Neutrophil (primary cell): ENCODE results near the gene MAP1S.

Experiments
- H3K27ac ChIP-seq: fragments of 200-600 bp; sonication (generic); 2 replicates; pipeline ENCODE4 v1.5.1; 2016; ENCODE audit warnings: mild to moderate bottlenecking, moderate library complexity
- H3K27me3 ChIP-seq: fragments of 200-600 bp; sonication (generic); 2 replicates; pipeline ENCODE4 v1.6.0; 2016; ENCODE audit warnings: mild to moderate bottlenecking
- H3K36me3 ChIP-seq: fragments of 200-600 bp; sonication (generic); 2 replicates; pipeline ENCODE4 v1.5.1; 2017
- H3K4me1 ChIP-seq, 2 experiments: fragments of 200-600 bp in 1 of 2; sonication (generic) in 1 of 2; 1 replicate in 1 of 2; 2 replicates in 1 of 2; pipeline versions ENCODE4 v1.5.1 to v1.6.1; 2013 to 2016; ENCODE audit warnings: low read depth in 1 of 2, low read length in 1 of 2, mild to moderate bottlenecking in 1 of 2, moderate library complexity in 1 of 2; ENCODE audit not compliant: control insufficient read depth in 1 of 2, insufficient read depth in 1 of 2
- H3K4me3 ChIP-seq, 2 experiments: fragments of 200-600 bp in 1 of 2; sonication (generic) in 1 of 2; 1 replicate in 1 of 2; 2 replicates in 1 of 2; pipeline ENCODE4 v1.5.1; 2013 to 2016; ENCODE audit warnings: low read depth in 1 of 2, low read length in 1 of 2, mild to moderate bottlenecking in 1 of 2, moderate library complexity in 1 of 2
- H3K9me3 ChIP-seq: fragments of 200-600 bp; sonication (generic); 2 replicates; pipeline ENCODE4 v1.5.1; 2016
- CTCF ChIP-seq: fragments of 200-600 bp; sonication (generic); IDR thresholded peaks from 2 replicates; pipeline ENCODE4 v1.5.1; 2016; ENCODE audit warnings: antibody characterized with exemption

The MAP1S gene

GRCh38 chr19:17755443-17755890 is 36.2 kb downstream of the MAP1S start:
- Histone ChIP-seq H3K4me3 (no peak overlapping the region), H3K4me1 (peaks cover 31 to 37% of the 10 kb centered on the region in 2 experiments)

GRCh38 chr19:17755977-17756670 is 36.8 kb downstream of the MAP1S start:
- H3K4me1 ChIP-seq = peaks cover 24 to 31% of the 10 kb centered on the region in 2 experiments
- peak overlapping the region; percentile 10 for H3K27ac ChIP-seq

More at GRCh38 chr19:17755443-17755890, 36.2 kb downstream of the MAP1S start:
- no peak for TF ChIP-seq CTCF
- Histone ChIP-seq H3K27me3 (no peaks in the 10 kb centered on the region), H3K9me3 (no peaks in the 10 kb centered on the region), H3K27ac (peak overlapping the region; percentile 54), H3K36me3 (peaks cover 55% of the 10 kb centered on the region)

GRCh38 chr19:17757125-17757524 is 37.8 kb downstream of the MAP1S start:
- Histone ChIP-seq H3K9me3 (no peaks in the 10 kb centered on the region), H3K27me3 (no peaks in the 10 kb centered on the region), H3K27ac (no peak overlapping the region), H3K36me3 (peaks cover 67% of the 10 kb centered on the region), H3K4me1 (peaks cover 14 to 21% of the 10 kb centered on the region in 2 experiments), H3K4me3 (no peak overlapping the region)
- TF ChIP-seq CTCF = no peak

More at GRCh38 chr19:17755977-17756670, 36.8 kb downstream of the MAP1S start:
- peaks cover 61% of the 10 kb centered on the region for H3K36me3 ChIP-seq
- TF ChIP-seq CTCF = no peak
- no peaks in the 10 kb centered on the region for H3K27me3 ChIP-seq
- no peak overlapping the region for H3K4me3 ChIP-seq
- H3K9me3 ChIP-seq = no peaks in the 10 kb centered on the region

- Histone ChIP-seq H3K9me3 (no peaks in the 10 kb centered on the region), H3K36me3 (peaks cover 73% of the 10 kb centered on the region), H3K27me3 (no peaks in the 10 kb centered on the region), H3K27ac (no peak overlapping the region), H3K4me1 (peaks cover 10 to 14% of the 10 kb centered on the region in 2 experiments), H3K4me3 (no peak overlapping the region)
- no peak for TF ChIP-seq CTCF
These were observed 39.2 kb downstream of the MAP1S start for GRCh38 chr19:17758515-17758914.

GRCh38 chr19:17761148-17761547 is 41.9 kb downstream of the MAP1S start:
- peaks cover 29 to 31% of the 10 kb centered on the region in 2 experiments for H3K4me1 ChIP-seq
- H3K27me3 ChIP-seq = no peaks in the 10 kb centered on the region
- peaks cover 60% of the 10 kb centered on the region for H3K36me3 ChIP-seq
- H3K9me3 ChIP-seq = no peaks in the 10 kb centered on the region
- no peak for TF ChIP-seq CTCF
- peak overlapping the region; percentile 19 for H3K27ac ChIP-seq
- no peak overlapping the region for H3K4me3 ChIP-seq
